IMR-90 (cell line): ENCODE results near the gene TMCO2. TPM values are rescaled to one million over a fixed set of nuclear protein-coding genes. Genes with fewer than 3 reads are reported as not detected.

ENCODE experiments used
- ATAC-seq: fragments of 200-7000 bp; cut with Tn5 transposase; 2 replicates; pipeline ENCODE4 v1.9.1; 2020; ENCODE audit warnings: low read depth, mild to moderate bottlenecking, moderate library complexity
- BruUV-seq: library from RNA; stranded (reverse); fragments of 400-500 nt; replicated peaks from 2 replicates; lab custom pipeline; 2021; lab: Mats Ljungman, UMichigan
- CTCF ChIA-PET: fragments of 300-600 bp; formaldehyde crosslinking; extraction: SDS; loops from one replicate; lab custom pipeline; 2021; ENCODE audit warnings: antibody characterized with exemption; lab: Yijun Ruan, JAX
- POLR2A ChIA-PET: fragments of 300-600 bp; sonication (Branson Sonifier 250); formaldehyde crosslinking; loops from one replicate; lab custom pipeline; 2022; ENCODE audit warnings: antibody characterized with exemption; ENCODE audit not compliant: unreplicated experiment; lab: Charles Lee
- DNase-seq: peaks from one replicate; pipeline ENCODE4 v3.0.0; 2013
- H2AFZ ChIP-seq: replicated peaks from 2 replicates; pipeline ENCODE3; 2013; ENCODE audit warnings: low read length, mild to moderate bottlenecking; ENCODE audit not compliant: poor library complexity
- H2AK5ac ChIP-seq: 2 replicates; pipeline ENCODE4 v1.6.1; 2013; ENCODE audit warnings: low read depth, low read length, inconsistent platforms
- H2AK9ac ChIP-seq: replicated peaks from 2 replicates; pipeline ENCODE3; 2013; ENCODE audit warnings: mild to moderate bottlenecking, low read depth, low read length, moderate library complexity; ENCODE audit not compliant: poor library complexity
- H2BK120ac ChIP-seq: 2 replicates; pipeline ENCODE4 v1.6.1; 2013; ENCODE audit warnings: low read depth, low read length, inconsistent platforms
- H2BK15ac ChIP-seq: 3 replicates; pipeline ENCODE4 v1.6.1; 2013; ENCODE audit warnings: low read depth, low read length, inconsistent platforms
- H2BK20ac ChIP-seq: 2 replicates; pipeline ENCODE4 v1.6.1; 2013; ENCODE audit warnings: low read depth, mild to moderate bottlenecking, inconsistent platforms, low read length, moderate library complexity
- H2BK5ac ChIP-seq: 2 replicates; pipeline ENCODE4 v1.6.1; 2013; ENCODE audit warnings: mild to moderate bottlenecking, low read depth, low read length, inconsistent platforms; ENCODE audit not compliant: poor library complexity, severe bottlenecking
- H3K14ac ChIP-seq: replicated peaks from 2 replicates; pipeline ENCODE4 v1.6.1; 2013; ENCODE audit warnings: low read depth, low read length, inconsistent platforms
- H3K18ac ChIP-seq: 2 replicates; pipeline ENCODE4 v1.6.1; 2013; ENCODE audit warnings: low read depth, low read length, control low read depth
- H3K23ac ChIP-seq: 2 replicates; pipeline ENCODE4 v1.6.1; 2013; ENCODE audit warnings: low read depth, low read length, inconsistent platforms
- H3K27ac ChIP-seq: 2 replicates; pipeline ENCODE4 v1.5.1; 2013; ENCODE audit warnings: mild to moderate bottlenecking, control low read depth, low read length; ENCODE audit not compliant: insufficient read depth
- H3K27me3 ChIP-seq: 2 replicates; pipeline ENCODE4 v1.6.1; 2013; ENCODE audit warnings: low read length; ENCODE audit not compliant: control insufficient read depth, insufficient read depth
- H3K36me3 ChIP-seq: 2 replicates; pipeline ENCODE4 v1.6.1; 2013; ENCODE audit warnings: low read length, mixed read lengths; ENCODE audit not compliant: control insufficient read depth, insufficient read depth
- H3K4ac ChIP-seq: 2 replicates; pipeline ENCODE4 v1.6.1; 2013; ENCODE audit warnings: low read depth, low read length, inconsistent platforms
- H3K4me1 ChIP-seq: 2 replicates; pipeline ENCODE4 v1.6.1; 2013; ENCODE audit warnings: low read length, mixed read lengths; ENCODE audit not compliant: control insufficient read depth, insufficient read depth
- H3K4me2 ChIP-seq: 2 replicates; pipeline ENCODE4 v1.6.1; 2013; ENCODE audit warnings: low read depth, mild to moderate bottlenecking, control low read depth, low read length, moderate library complexity
- H3K4me3 ChIP-seq: 2 replicates; pipeline ENCODE4 v1.5.1; 2013; ENCODE audit warnings: low read depth, mild to moderate bottlenecking, control low read depth, low read length, moderate library complexity; ENCODE audit not compliant: insufficient read depth
- H3K56ac ChIP-seq: 2 replicates; pipeline ENCODE4 v1.6.1; 2013; ENCODE audit warnings: low read length, inconsistent platforms; ENCODE audit not compliant: insufficient read depth; ENCODE audit errors: extremely low read depth
- H3K79me1 ChIP-seq, 2 experiments: 2 replicates each; pipeline ENCODE4 v1.6.1; 2013; ENCODE audit warnings: low read length in 2 of 2, inconsistent platforms in 1 of 2, low read depth in 1 of 2
- H3K9ac ChIP-seq: 2 replicates; pipeline ENCODE4 v1.6.1; 2013; ENCODE audit warnings: low read depth, low read length, control low read depth
- H3K9me1 ChIP-seq: 2 replicates; pipeline ENCODE4 v1.6.1; 2013; ENCODE audit warnings: low read length, inconsistent platforms; ENCODE audit not compliant: insufficient read depth
- H3K9me3 ChIP-seq: 2 replicates; pipeline ENCODE4 v1.6.1; 2013; ENCODE audit warnings: low read length; ENCODE audit not compliant: control insufficient read depth, insufficient read depth
- H4K20me1 ChIP-seq: 2 replicates; pipeline ENCODE4 v1.6.1; 2013; ENCODE audit warnings: low read length, inconsistent platforms; ENCODE audit not compliant: insufficient read depth
- H4K5ac ChIP-seq: 2 replicates; pipeline ENCODE4 v1.6.1; 2013; ENCODE audit warnings: mild to moderate bottlenecking, low read depth, low read length, control low read depth
- H4K8ac ChIP-seq, 2 experiments: 2 replicates each; pipeline ENCODE4 v1.6.1; 2013; ENCODE audit warnings: low read depth in 2 of 2, low read length in 2 of 2, control low read depth in 1 of 2, inconsistent platforms in 1 of 2
- H4K91ac ChIP-seq: 2 replicates; pipeline ENCODE4 v1.6.1; 2013; ENCODE audit warnings: low read depth, low read length, inconsistent platforms; ENCODE audit not compliant: insufficient read depth
- CEBPB ChIP-seq: IDR thresholded peaks from 2 replicates; pipeline ENCODE4 v1.6.1; 2012; ENCODE audit warnings: low read depth, low read length, improper control_type of control experiment
- MAFK ChIP-seq: IDR thresholded peaks from 2 replicates; pipeline ENCODE4 v1.6.1; 2012; ENCODE audit warnings: low read depth, low read length, improper control_type of control experiment
- RFX5 ChIP-seq: IDR thresholded peaks from 2 replicates; pipeline ENCODE4 v1.8.0; 2012; ENCODE audit warnings: low read depth, mild to moderate bottlenecking, low read length, moderate library complexity
- SMC3 ChIP-seq: fragments of 150-350 bp; IDR thresholded peaks from 2 replicates; pipeline ENCODE4 v1.6.1; 2016; ENCODE audit warnings: low read depth, mild to moderate bottlenecking, antibody characterized with exemption, low read length, moderate library complexity
- WGBS, 2 experiments: methylation state at CpG; one replicate each; pipeline versions ENCODE4 v1.1.5 to v1.1.7; 2013; ENCODE audit warnings: missing lambda C conversion rate in 2 of 2; ENCODE audit not compliant: insufficient read length in 1 of 2; ENCODE audit errors: extremely low coverage in 2 of 2; 5-methylcytosine and 5-hydroxymethylcytosine counted together
- dilution Hi-C: fragments of 300-500 bp; cut with HindIII; formaldehyde crosslinking; loops from one replicate; pipeline ENCODE4 v1.14.3; 2018; ENCODE audit warnings: low sequenced_read_pairs; ENCODE audit not compliant: unreplicated experiment
- in situ Hi-C: fragments of 300-500 bp; cut with MboI; formaldehyde crosslinking; loops from 3 replicates; pipeline ENCODE4 v1.14.3; 2019; ENCODE audit warnings: low sequenced_read_pairs, inconsistent platforms, mixed read lengths
- intact Hi-C: fragments of 100-400 bp; cut with micrococcal nuclease; formaldehyde crosslinking; loops from 2 replicates; pipeline ENCODE4 v1.10.0; 2022
- polyA plus RNA-seq, 3 experiments: library from polyadenylated mRNA; depleted of rRNA; stranded (reverse); fragments of >200 nt; gene quantifications; 2 replicates each; pipeline ENCODE4 v1.2.3, GENCODE V29; 2012; ENCODE audit warnings: low replicate concordance in 1 of 3
- total RNA-seq: library from RNA; depleted of rRNA; stranded (reverse); fragments of >200 nt; gene quantifications from 2 replicates; pipeline ENCODE4 v1.2.3, GENCODE V29; 2012
- TF ChIP-seq, protein P1 (sequence below): fragments of 150-350 bp; IDR thresholded peaks from 2 replicates; pipeline ENCODE4 v1.6.1; 2017; ENCODE audit warnings: mild to moderate bottlenecking, antibody characterized with exemption, low read length, low read depth
- TF ChIP-seq, protein P2 (sequence below): conservative IDR thresholded peaks from 2 replicates; pipeline ENCODE4 v1.5.1; 2012; ENCODE audit warnings: mild to moderate bottlenecking, low read depth, low read length, improper control_type of control experiment

TMCO2 gene
- total and polyA plus RNA-seq, 2 of the 4 experiments (the other 2 are of a cell fraction) = not detected

DNA sequence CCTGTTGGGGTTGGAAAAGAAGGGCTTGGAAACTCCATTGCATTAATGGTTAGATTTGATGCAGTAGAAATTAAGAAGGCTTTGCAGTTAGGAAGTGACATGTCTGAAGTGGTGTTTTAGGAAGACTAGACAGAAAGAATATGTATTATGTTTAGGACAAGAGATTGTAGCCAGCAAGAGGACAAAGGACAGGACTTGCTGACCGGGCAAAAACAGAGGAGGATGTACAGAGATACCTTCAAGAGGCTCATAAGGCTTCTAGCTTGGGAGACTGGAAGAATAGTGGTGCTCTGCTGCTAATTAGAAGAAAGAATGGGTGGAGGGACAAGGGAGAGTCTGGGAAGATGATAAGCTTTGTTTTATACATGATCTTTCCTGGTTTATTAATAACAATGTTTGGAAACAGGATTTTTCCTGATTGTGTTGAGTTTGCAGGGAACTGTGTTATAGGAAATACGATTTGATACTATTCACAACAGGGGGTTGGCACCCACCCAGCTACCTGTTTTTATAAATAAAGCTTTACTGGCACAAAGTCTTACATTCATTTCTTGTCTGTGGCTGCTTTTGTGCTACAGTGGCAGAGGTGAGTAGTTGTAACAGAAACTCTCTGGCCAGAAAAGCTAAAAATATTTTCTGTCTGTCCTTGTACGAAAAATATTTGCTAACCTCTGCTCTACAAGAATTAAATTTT lies 37.1 kb upstream of the TMCO2 start:
- dilution Hi-C loops (no loop called here), in situ Hi-C loops (no loop called here), intact Hi-C loops (no loop called here)
- H2BK20ac ChIP-seq = no peak overlapping the region
- no peak overlapping the region for H3K14ac ChIP-seq
- H3K9ac ChIP-seq = no peak overlapping the region
- H4K91ac ChIP-seq = no peak overlapping the region
- peaks cover 13% of the 10 kb centered on the region for H3K36me3 ChIP-seq
- no peak overlapping the region for H3K18ac ChIP-seq
- H3K4ac ChIP-seq = no peak overlapping the region
- CTCF ChIA-PET = interaction anchor here (1.0 kb wide), 1 partner anchor 11 kb away, joined by 3 read pairs; no protein-coding TSS in a partner anchor
- H3K27ac ChIP-seq = no peak overlapping the region
- no CpG with 5 or more reads among the region's 3 CpGs for WGBS, 2 experiments
- peaks cover 34 to 55% of the 10 kb centered on the region in 2 experiments for H3K79me1 ChIP-seq
- no peak overlapping the region for H2BK5ac ChIP-seq
- ATAC-seq = no peak
- no peak overlapping the region for H2AK9ac ChIP-seq
- TF ChIP-seq, protein P1, sequence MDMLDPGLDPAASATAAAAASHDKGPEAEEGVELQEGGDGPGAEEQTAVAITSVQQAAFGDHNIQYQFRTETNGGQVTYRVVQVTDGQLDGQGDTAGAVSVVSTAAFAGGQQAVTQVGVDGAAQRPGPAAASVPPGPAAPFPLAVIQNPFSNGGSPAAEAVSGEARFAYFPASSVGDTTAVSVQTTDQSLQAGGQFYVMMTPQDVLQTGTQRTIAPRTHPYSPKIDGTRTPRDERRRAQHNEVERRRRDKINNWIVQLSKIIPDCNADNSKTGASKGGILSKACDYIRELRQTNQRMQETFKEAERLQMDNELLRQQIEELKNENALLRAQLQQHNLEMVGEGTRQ = no peak
- TF ChIP-seq MAFK = peak; percentile 90
- TF ChIP-seq CEBPB = no peak
- TF ChIP-seq, protein P2, sequence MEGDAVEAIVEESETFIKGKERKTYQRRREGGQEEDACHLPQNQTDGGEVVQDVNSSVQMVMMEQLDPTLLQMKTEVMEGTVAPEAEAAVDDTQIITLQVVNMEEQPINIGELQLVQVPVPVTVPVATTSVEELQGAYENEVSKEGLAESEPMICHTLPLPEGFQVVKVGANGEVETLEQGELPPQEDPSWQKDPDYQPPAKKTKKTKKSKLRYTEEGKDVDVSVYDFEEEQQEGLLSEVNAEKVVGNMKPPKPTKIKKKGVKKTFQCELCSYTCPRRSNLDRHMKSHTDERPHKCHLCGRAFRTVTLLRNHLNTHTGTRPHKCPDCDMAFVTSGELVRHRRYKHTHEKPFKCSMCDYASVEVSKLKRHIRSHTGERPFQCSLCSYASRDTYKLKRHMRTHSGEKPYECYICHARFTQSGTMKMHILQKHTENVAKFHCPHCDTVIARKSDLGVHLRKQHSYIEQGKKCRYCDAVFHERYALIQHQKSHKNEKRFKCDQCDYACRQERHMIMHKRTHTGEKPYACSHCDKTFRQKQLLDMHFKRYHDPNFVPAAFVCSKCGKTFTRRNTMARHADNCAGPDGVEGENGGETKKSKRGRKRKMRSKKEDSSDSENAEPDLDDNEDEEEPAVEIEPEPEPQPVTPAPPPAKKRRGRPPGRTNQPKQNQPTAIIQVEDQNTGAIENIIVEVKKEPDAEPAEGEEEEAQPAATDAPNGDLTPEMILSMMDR = no peak
- TF ChIP-seq SMC3 = no peak
- TF ChIP-seq RFX5 = no peak
- H2AFZ ChIP-seq = no peak overlapping the region
- H3K56ac ChIP-seq = no peak overlapping the region
- H3K9me3 ChIP-seq = no peaks in the 10 kb centered on the region
- H3K4me1 ChIP-seq = no peaks in the 10 kb centered on the region
- no TSS peak for BruUV-seq
- no peak overlapping the region for H3K4me3 ChIP-seq
- H3K9me1 ChIP-seq = no peaks in the 10 kb centered on the region
- DNase-seq = no peak
- no peak overlapping the region for H2AK5ac ChIP-seq
- H4K8ac ChIP-seq = no peak overlapping the region
- H3K27me3 ChIP-seq = no peaks in the 10 kb centered on the region
- H3K23ac ChIP-seq = no peak overlapping the region; the same call in 1 of the 2 replicates
- no peak overlapping the region for H2BK15ac ChIP-seq
- H3K4me2 ChIP-seq = no peak overlapping the region
- POLR2A ChIA-PET = no interaction called here
- no peak overlapping the region for H2BK120ac ChIP-seq
- peaks cover 7% of the 10 kb centered on the region for H4K20me1 ChIP-seq
- no peak overlapping the region for H4K5ac ChIP-seq
